ENCODE measurements around the gene UBE2I.
"Not testable (repeated sequence)": the region's sequence is repeated elsewhere in the genome, so short reads cannot be mapped to it uniquely, and the experiment has no call there.

UBE2I gene

DNA sequence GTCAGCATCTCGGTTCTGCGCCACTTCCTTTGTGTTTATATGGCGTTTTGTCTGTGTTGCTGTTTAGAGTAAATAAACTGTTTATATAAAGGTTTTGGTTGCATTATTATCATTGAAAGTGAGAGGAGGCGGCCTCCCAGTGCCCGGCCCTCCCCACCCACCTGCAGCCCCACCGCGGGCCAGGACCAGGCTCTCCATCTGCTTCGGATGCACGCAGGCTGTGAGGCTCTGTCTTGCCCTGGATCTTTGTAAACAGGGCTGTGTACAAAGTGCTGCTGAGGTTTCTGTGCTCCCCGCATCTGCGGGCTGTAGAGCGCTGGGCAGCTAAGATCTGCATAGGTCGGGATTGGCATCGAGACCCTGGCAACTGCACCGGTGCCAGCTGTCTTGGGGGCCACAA lies 15.8 kb downstream of the UBE2I start:
- Histone ChIP-seq H3K27ac (peak overlapping the region; percentile 65), H3K36me3 (peaks cover 62% of the 10 kb centered on the region), H3K9me3 (no peaks in the 10 kb centered on the region), H3K4me3 (ENCODE audit: low read depth in 1 of 2, low read length in 1 of 2) (no peak overlapping the region), H3K4me1 (ENCODE audit: control insufficient read depth in 1 of 2, insufficient read depth in 1 of 2, low read depth in 1 of 2, low read length in 1 of 2) (no peaks in the 10 kb centered on the region), H3K27me3 (peaks cover 4% of the 10 kb centered on the region)
- TF ChIP-seq, protein P1, sequence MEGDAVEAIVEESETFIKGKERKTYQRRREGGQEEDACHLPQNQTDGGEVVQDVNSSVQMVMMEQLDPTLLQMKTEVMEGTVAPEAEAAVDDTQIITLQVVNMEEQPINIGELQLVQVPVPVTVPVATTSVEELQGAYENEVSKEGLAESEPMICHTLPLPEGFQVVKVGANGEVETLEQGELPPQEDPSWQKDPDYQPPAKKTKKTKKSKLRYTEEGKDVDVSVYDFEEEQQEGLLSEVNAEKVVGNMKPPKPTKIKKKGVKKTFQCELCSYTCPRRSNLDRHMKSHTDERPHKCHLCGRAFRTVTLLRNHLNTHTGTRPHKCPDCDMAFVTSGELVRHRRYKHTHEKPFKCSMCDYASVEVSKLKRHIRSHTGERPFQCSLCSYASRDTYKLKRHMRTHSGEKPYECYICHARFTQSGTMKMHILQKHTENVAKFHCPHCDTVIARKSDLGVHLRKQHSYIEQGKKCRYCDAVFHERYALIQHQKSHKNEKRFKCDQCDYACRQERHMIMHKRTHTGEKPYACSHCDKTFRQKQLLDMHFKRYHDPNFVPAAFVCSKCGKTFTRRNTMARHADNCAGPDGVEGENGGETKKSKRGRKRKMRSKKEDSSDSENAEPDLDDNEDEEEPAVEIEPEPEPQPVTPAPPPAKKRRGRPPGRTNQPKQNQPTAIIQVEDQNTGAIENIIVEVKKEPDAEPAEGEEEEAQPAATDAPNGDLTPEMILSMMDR (IDR thresholded peaks at IDR 0.05) = no peak

DNA sequence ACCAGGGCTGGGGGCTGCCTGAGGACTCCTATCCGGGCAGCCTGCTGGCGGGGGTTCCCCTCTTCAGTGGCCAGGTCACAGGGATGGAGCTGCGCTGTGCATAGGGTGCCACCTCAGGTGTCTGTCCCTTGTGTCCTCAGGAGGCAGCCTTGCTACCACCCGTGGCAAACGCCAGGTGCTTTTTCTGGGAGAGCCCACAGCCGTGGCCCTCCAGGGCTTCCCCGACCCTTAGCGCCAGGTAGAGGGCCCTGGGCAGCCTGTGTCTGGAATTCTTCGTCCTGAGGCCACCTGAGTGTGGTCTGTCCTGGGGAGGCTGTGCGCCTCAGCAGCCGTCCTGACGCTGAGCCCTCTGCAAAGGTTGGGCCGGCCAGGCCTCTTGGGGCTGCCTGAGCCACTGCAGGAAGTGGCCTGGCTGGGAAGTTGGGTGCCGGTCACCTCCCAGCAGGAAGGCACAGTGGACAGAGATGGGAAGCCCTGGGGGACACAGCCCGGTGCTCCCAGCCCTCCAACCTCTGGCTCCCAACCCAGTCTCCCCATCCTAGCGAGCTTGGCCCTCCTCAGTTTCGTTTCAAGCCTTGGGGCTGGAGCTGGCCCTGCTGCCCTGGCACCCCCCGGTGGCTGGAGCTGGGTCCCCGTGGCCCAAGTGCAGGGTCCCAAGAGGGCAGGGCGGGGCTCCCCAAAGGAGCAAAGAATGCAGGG lies 16.4 kb downstream of the UBE2I start:
- H3K4me1 ChIP-seq (ENCODE audit: control insufficient read depth in 1 of 2, insufficient read depth in 1 of 2, low read depth in 1 of 2, low read length in 1 of 2) = peaks cover 0 to under 1% of the 10 kb centered on the region in 2 experiments
- peaks cover 57% of the 10 kb centered on the region for H3K36me3 ChIP-seq
- H3K27ac ChIP-seq = no peak overlapping the region
- TF ChIP-seq, protein P1 (IDR thresholded peaks at IDR 0.05) = no peak
- no peaks in the 10 kb centered on the region for H3K9me3 ChIP-seq
- H3K27me3 ChIP-seq = peaks cover 10% of the 10 kb centered on the region
- no peak overlapping the region for H3K4me3 ChIP-seq (ENCODE audit: low read depth in 1 of 2, low read length in 1 of 2)

DNA sequence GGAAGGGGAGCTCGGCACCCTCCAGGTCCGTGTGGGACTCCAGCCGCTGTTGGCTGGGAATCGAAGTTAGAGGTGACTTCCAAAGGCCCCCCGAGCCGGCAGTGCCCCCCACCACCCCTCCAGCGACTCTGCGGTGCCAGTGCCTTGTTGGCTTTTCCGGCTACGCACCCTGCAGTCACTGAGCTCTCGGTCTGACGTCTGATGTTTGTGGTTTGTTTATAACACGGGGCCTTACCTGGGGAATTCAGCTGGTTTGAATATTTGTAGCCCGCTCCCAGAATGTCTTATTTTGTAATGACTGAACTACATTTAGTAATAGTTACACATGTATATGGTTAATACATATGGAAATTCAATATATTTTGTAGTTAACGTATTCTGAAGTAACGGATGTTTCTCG lies 17.0 kb downstream of the UBE2I start:
- Histone ChIP-seq H3K4me3 (ENCODE audit: low read depth in 1 of 2, low read length in 1 of 2) (no peak overlapping the region), H3K27me3 (peaks cover 15% of the 10 kb centered on the region), H3K9me3 (no peaks in the 10 kb centered on the region), H3K4me1 (ENCODE audit: control insufficient read depth in 1 of 2, insufficient read depth in 1 of 2, low read depth in 1 of 2, low read length in 1 of 2) (peaks cover under 1 to 4% of the 10 kb centered on the region in 2 experiments), H3K27ac (no peak overlapping the region), H3K36me3 (peaks cover 51% of the 10 kb centered on the region)
- TF ChIP-seq, protein P1 (IDR thresholded peaks at IDR 0.05) = no peak

DNA sequence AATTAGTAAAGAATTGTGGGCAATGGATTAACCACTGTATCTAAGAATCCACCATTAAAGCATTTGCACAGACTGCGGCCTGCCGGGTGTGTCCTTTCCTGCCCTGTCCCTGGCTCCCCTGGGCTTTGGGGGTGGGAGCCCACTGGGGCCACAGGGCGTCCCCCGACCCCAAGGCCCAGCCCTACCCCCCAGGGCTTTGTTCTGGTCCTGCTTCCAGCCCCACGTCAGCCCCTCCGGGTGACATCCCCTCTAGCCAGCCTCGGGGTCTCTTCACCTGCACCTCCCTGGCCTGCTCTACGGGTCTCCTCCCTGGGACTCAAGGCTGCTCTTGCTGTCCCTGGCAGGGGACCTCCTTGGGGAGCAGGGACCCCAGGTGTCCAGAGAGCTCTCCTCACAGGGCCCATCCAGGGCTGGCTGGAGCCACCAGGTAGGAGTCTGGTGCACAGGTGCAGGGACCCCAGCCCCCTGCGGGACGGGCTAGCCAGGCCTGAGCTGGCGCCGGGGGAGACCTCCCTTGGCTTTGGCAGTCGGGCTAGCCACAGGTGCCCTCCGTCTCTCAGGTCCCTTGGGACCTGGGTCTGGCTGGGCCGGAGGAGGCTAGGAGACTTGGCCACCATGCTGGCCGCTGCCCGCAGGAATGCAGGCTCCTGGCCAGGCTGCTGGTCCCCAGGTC lies 17.6 kb downstream of the UBE2I start:
- Histone ChIP-seq H3K36me3 (peaks cover 46% of the 10 kb centered on the region), H3K9me3 (no peaks in the 10 kb centered on the region), H3K4me3 (ENCODE audit: low read depth in 1 of 2, low read length in 1 of 2) (no peak overlapping the region), H3K27me3 (peaks cover 22% of the 10 kb centered on the region), H3K4me1 (ENCODE audit: control insufficient read depth in 1 of 2, insufficient read depth in 1 of 2, low read depth in 1 of 2, low read length in 1 of 2) (peaks cover 7 to 8% of the 10 kb centered on the region in 2 experiments), H3K27ac (no peak overlapping the region)
- TF ChIP-seq, protein P1 (IDR thresholded peaks at IDR 0.05) = no peak

DNA sequence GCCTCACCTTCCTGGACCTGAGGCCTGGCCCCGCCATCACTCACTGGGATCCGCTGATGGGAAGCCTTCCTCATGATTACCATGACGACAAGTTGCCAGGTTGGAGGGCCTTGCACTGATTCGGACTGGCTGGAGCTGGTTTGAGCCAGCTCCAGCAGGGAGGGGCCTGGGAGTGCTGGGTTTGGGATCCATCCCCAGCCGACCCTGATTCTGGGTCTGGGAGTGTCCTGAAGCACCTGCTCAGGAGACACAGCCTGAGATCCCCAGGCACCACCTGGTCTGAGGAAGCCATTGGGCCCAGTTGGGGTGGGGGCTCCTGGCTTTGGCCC lies 18.1 kb downstream of the UBE2I start:
- Histone ChIP-seq H3K27ac (no peak overlapping the region), H3K4me1 (ENCODE audit: control insufficient read depth in 1 of 2, insufficient read depth in 1 of 2, low read depth in 1 of 2, low read length in 1 of 2) (peaks cover 10 to 12% of the 10 kb centered on the region in 2 experiments), H3K4me3 (ENCODE audit: low read depth in 1 of 2, low read length in 1 of 2) (no peak overlapping the region), H3K36me3 (peaks cover 42% of the 10 kb centered on the region), H3K27me3 (peaks cover 27% of the 10 kb centered on the region), H3K9me3 (no peaks in the 10 kb centered on the region)
- TF ChIP-seq, protein P1 (IDR thresholded peaks at IDR 0.05) = no peak

DNA sequence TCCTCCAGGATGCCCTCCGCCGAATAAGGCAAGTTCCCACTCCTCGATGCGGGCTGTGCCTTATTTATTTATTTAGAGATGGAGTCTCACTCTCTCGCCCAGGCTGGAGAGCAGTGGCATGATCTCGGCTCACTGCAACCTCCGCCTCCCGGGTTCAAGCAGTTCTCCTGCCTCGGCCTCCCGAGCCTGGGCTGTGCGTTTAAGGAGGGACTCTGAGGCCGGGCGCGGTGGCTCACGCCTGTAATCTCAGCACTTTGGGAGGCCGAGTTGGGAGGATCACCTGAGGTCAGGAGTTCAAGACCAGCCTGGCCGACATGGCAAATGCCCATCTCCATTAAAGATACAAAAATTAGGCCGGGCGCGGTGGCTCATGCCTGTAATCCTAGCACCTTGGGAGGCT lies 18.7 kb downstream of the UBE2I start:
- Histone ChIP-seq H3K36me3 (peaks cover 40% of the 10 kb centered on the region), H3K27me3 (peaks cover 33% of the 10 kb centered on the region), H3K4me1 (ENCODE audit: control insufficient read depth in 1 of 2, insufficient read depth in 1 of 2, low read depth in 1 of 2, low read length in 1 of 2) (peaks cover 12 to 17% of the 10 kb centered on the region in 2 experiments)
- H3K9me3 ChIP-seq; H3K27ac ChIP-seq; H3K4me3 ChIP-seq (ENCODE audit: low read depth in 1 of 2, low read length in 1 of 2): not testable (repeated sequence)

DNA sequence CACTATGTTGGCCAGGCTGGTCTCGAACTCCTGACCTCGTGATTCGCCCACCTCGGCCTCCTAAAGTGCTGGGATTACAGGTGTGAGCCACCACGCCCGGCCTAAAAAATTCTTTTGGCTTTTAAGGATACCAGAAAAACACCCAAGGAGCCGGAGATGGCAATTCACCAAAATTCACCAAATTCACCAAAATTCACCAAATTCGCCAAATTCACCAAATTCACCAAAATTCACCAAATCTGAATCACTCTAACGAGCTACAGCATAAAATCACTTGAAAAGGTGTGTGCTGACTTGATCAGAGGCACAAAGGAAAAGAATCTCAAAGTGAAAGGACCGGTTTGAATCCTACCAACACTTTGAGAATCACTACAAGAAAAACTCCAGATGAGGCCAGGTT lies 19.5 kb downstream of the UBE2I start:
- not testable (repeated sequence) for H3K27ac ChIP-seq; H3K4me3 ChIP-seq (ENCODE audit: low read depth in 1 of 2, low read length in 1 of 2); H3K9me3 ChIP-seq
- Histone ChIP-seq H3K36me3 (peaks cover 31% of the 10 kb centered on the region), H3K27me3 (peaks cover 41% of the 10 kb centered on the region), H3K4me1 (ENCODE audit: control insufficient read depth in 1 of 2, insufficient read depth in 1 of 2, low read depth in 1 of 2, low read length in 1 of 2) (peaks cover 12 to 25% of the 10 kb centered on the region in 2 experiments)
